KMS-11 (cell line): ENCODE results near the gene PCDHB11.
"Not testable (repeated sequence)": the region's sequence is repeated elsewhere in the genome, so short reads cannot be mapped to it uniquely, and the experiment has no call there.

Source experiments
- H2AFZ ChIP-seq: fragments of 200-600 bp; sonication (generic); 2 replicates; pipeline ENCODE4 v1.6.1; 2016; ENCODE audit warnings: antibody characterized with exemption, mixed run types, low read depth
- H3K27ac ChIP-seq: fragments of 200-600 bp; sonication (generic); 2 replicates; pipeline ENCODE4 v1.6.1; 2016; ENCODE audit warnings: mild to moderate bottlenecking, mixed run types
- H3K27me3 ChIP-seq: fragments of 200-600 bp; sonication (generic); 2 replicates; pipeline ENCODE4 v1.6.1; 2017; ENCODE audit warnings: mild to moderate bottlenecking, low read depth, mixed run types, moderate library complexity; ENCODE audit not compliant: insufficient read depth
- H3K36me3 ChIP-seq: fragments of 200-600 bp; sonication (generic); 2 replicates; pipeline ENCODE4 v1.6.1; 2017; ENCODE audit warnings: mild to moderate bottlenecking, mixed run types; ENCODE audit not compliant: insufficient read depth
- H3K4me1 ChIP-seq: fragments of 200-600 bp; sonication (generic); 2 replicates; pipeline ENCODE4 v1.6.1; 2016; ENCODE audit warnings: mild to moderate bottlenecking, low read depth, mixed run types; ENCODE audit not compliant: poor library complexity, severe bottlenecking
- H3K4me2 ChIP-seq: fragments of 200-600 bp; sonication (generic); 2 replicates; pipeline ENCODE4 v1.7.0; 2016; ENCODE audit warnings: mild to moderate bottlenecking, mixed run types
- H3K4me3 ChIP-seq: fragments of 200-600 bp; sonication (generic); IDR thresholded peaks from 2 replicates; pipeline ENCODE4 v1.6.1; 2017; ENCODE audit warnings: low read depth, low read length, mixed read lengths; ENCODE audit not compliant: insufficient read depth
- H3K79me2 ChIP-seq: fragments of 200-600 bp; sonication (generic); 2 replicates; pipeline ENCODE4 v1.6.1; 2016; ENCODE audit warnings: low read depth, mixed run types; ENCODE audit not compliant: insufficient read depth
- H3K9ac ChIP-seq: fragments of 200-600 bp; sonication (generic); 2 replicates; pipeline ENCODE4 v1.6.1; 2016; ENCODE audit warnings: mild to moderate bottlenecking, mixed run types
- H4K20me1 ChIP-seq: fragments of 200-600 bp; sonication (generic); 2 replicates; pipeline ENCODE4 v1.6.1; 2016; ENCODE audit warnings: mild to moderate bottlenecking, mixed run types; ENCODE audit not compliant: insufficient read depth
- TF ChIP-seq, protein P1 (sequence below): fragments of 200-600 bp; sonication (generic); conservative IDR thresholded peaks from 2 replicates; pipeline ENCODE4 v1.6.1; 2017; ENCODE audit warnings: low read depth, mild to moderate bottlenecking, antibody characterized with exemption, low read length, moderate library complexity, mixed read lengths

Gene PCDHB11

DNA sequence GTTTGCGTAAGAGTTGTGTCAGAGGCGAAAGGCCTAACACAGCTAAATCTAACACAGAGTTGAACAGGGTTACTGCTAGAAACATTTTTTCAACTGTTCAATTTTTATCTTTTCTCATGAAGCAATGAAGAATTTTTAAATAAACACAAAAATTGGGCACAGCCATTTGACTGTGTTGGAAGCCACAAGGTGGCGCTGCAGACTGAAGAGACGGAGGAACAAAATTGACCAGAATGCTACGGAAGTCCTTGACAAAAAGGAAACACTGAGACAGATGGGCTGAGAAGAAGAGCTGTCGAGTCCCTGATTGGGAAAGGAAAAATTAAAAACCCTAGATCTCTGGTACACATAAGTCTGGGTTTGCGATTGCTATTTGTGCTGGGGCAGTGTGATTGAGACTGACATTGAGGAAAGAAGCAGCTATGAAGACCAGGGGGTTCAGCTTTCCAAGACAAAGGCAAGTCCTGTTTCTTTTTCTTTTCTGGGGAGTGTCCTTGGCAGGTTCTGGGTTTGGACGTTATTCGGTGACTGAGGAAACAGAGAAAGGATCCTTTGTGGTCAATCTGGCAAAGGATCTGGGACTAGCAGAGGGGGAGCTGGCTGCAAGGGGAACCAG lies 12.4 kb upstream of the PCDHB11 start, which contains the start of gene PCDHB9:
PCDHB9 (plus strand) TSS at position 265 of the 616 bp plus-strand sequence; CDS start at position 423, 158 bp downstream.
- no peaks in the 10 kb centered on the region for H4K20me1 ChIP-seq
- no peak within 1 kb of the TSS for H2AFZ ChIP-seq
- H3K27ac ChIP-seq, result no peak within 1 kb of the TSS
- H3K27me3 ChIP-seq, result no peaks in the 10 kb centered on the region
- H3K9ac ChIP-seq, result no peak within 1 kb of the TSS
- H3K4me3 ChIP-seq, result no peak within 1 kb of the TSS
- no peaks in the 10 kb centered on the region for H3K36me3 ChIP-seq
- H3K4me1 ChIP-seq, result no peaks in the 10 kb centered on the region
- TF ChIP-seq, protein P1, sequence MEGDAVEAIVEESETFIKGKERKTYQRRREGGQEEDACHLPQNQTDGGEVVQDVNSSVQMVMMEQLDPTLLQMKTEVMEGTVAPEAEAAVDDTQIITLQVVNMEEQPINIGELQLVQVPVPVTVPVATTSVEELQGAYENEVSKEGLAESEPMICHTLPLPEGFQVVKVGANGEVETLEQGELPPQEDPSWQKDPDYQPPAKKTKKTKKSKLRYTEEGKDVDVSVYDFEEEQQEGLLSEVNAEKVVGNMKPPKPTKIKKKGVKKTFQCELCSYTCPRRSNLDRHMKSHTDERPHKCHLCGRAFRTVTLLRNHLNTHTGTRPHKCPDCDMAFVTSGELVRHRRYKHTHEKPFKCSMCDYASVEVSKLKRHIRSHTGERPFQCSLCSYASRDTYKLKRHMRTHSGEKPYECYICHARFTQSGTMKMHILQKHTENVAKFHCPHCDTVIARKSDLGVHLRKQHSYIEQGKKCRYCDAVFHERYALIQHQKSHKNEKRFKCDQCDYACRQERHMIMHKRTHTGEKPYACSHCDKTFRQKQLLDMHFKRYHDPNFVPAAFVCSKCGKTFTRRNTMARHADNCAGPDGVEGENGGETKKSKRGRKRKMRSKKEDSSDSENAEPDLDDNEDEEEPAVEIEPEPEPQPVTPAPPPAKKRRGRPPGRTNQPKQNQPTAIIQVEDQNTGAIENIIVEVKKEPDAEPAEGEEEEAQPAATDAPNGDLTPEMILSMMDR, result peak; percentile 70; the same call in 1 of the 2 replicates
- no peak within 1 kb of the TSS for H3K4me2 ChIP-seq
- H3K79me2 ChIP-seq, result no peaks in the 10 kb centered on the region

- not testable (repeated sequence) for H3K36me3 ChIP-seq, H3K27ac ChIP-seq, H4K20me1 ChIP-seq, H3K4me1 ChIP-seq, H3K4me2 ChIP-seq, H3K27me3 ChIP-seq, H3K9ac ChIP-seq, H2AFZ ChIP-seq, H3K79me2 ChIP-seq, H3K4me3 ChIP-seq
Measured at GRCh38 chr5:141188682-141189081, 10.7 kb upstream of the PCDHB11 start.

- not testable (repeated sequence) for H3K9ac ChIP-seq, H3K27me3 ChIP-seq, H3K27ac ChIP-seq
Measured at GRCh38 chr5:141189131-141189530, 10.3 kb upstream of the PCDHB11 start.

DNA sequence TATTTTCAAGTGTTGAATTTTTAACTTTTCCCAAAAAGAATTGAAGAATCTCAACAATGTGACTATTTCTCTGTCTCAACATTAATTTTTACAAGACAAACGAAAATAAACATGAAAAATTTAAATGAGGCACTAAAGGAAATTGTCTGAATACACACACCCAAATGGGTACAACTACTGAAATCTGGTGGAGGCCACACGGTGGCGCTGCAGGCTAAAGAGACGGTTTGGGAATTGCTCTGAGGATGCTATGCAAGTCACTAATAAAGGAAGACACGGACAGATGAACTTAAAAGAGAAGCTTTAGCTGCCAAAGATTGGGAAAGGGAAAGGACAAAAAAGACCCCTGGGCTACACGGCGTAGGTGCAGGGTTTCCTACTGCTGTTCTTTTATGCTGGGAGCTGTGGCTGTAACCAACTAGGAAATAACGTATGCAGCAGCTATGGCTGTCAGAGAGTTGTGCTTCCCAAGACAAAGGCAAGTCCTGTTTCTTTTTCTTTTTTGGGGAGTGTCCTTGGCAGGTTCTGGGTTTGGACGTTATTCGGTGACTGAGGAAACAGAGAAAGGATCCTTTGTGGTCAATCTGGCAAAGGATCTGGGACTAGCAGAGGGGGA lies 7.2 kb upstream of the PCDHB11 start, which contains the start of gene PCDHB10:
PCDHB10 (plus strand) TSS at position 244 of the 616 bp plus-strand sequence; CDS start at position 444, 200 bp downstream.
- Histone ChIP-seq H2AFZ (peak within 1 kb of the TSS; percentile 51; the same call in 1 of the 2 replicates), H3K27me3 (no peaks in the 10 kb centered on the region), H3K4me2 (no peak within 1 kb of the TSS), H3K9ac (no peak within 1 kb of the TSS), H3K79me2 (no peaks in the 10 kb centered on the region), H3K4me1 (no peaks in the 10 kb centered on the region), H4K20me1 (no peaks in the 10 kb centered on the region), H3K27ac (no peak within 1 kb of the TSS), H3K36me3 (no peaks in the 10 kb centered on the region), H3K4me3 (no peak within 1 kb of the TSS)
- TF ChIP-seq, protein P1, result peak; percentile 76; the same call in 1 of the 2 replicates

More at GRCh38 chr5:141189131-141189530, 10.3 kb upstream of the PCDHB11 start:
- not testable (repeated sequence) for H2AFZ ChIP-seq, H3K4me1 ChIP-seq, H3K4me3 ChIP-seq, H3K79me2 ChIP-seq, H3K36me3 ChIP-seq, H3K4me2 ChIP-seq, H4K20me1 ChIP-seq

DNA sequence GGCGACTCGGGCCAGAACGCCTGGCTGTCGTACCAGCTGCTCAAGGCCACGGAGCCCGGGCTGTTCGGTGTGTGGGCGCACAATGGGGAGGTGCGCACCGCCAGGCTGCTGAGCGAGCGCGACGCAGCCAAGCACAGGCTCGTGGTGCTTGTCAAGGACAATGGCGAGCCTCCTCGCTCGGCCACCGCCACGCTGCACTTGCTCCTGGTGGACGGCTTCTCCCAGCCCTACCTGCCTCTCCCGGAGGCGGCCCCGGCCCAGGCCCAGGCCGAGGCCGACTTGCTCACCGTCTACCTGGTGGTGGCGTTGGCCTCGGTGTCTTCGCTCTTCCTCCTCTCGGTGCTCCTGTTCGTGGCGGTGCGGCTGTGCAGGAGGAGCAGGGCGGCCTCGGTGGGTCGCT lies 5.1 kb upstream of the PCDHB11 start:
- not testable (repeated sequence) for H3K36me3 ChIP-seq, H3K27me3 ChIP-seq, H3K4me2 ChIP-seq, H3K27ac ChIP-seq, H3K79me2 ChIP-seq, H3K9ac ChIP-seq, H3K4me1 ChIP-seq, H3K4me3 ChIP-seq, H4K20me1 ChIP-seq, H2AFZ ChIP-seq
